Endometrium (tissue), 2 donors: ENCODE measurements around the gene GPX3.

Experiments used
- FAIRE-seq: peaks from 2 replicates; lab custom pipeline; 2012; peaks lifted over from hg19 to GRCh38; lab: Jason Lieb, UNC
- donor health status: control.
- donor health status: control.

The GPX3 gene

GRCh38 chr5:151014680-151015343 lies 5.6 kb upstream of the GPX3 start:
- no peak for FAIRE-seq

GRCh38 chr5:151015974-151016587 lies 4.3 kb upstream of the GPX3 start:
- FAIRE-seq = no peak

- no peak for FAIRE-seq
These were observed 3.7 kb upstream of the GPX3 start for GRCh38 chr5:151016700-151017099.

- no peak for FAIRE-seq
These were observed 2.5 kb upstream of the GPX3 start for GRCh38 chr5:151017897-151018296.

GRCh38 chr5:151018846-151019245 lies 1.5 kb upstream of the GPX3 start:
- FAIRE-seq = no peak

GRCh38 chr5:151019331-151019730 lies 1.1 kb upstream of the GPX3 start:
- FAIRE-seq = no peak

GRCh38 chr5:151021746-151022145 lies 1.4 kb downstream of the GPX3 start:
- no peak for FAIRE-seq

- no peak for FAIRE-seq
These were observed 2.2 kb downstream of the GPX3 start for GRCh38 chr5:151022511-151023018.

GRCh38 chr5:151023047-151023615 lies 2.7 kb downstream of the GPX3 start:
- FAIRE-seq = no peak

GRCh38 chr5:151023651-151024050 lies 3.3 kb downstream of the GPX3 start:
- FAIRE-seq = no peak

GRCh38 chr5:151024440-151025249 lies 4.3 kb downstream of the GPX3 start:
- FAIRE-seq = no peak

- FAIRE-seq = no peak
These were observed 4.8 kb downstream of the GPX3 start for GRCh38 chr5:151025250-151025606.

GRCh38 chr5:151026088-151026487 lies 5.7 kb downstream of the GPX3 start:
- FAIRE-seq = no peak

- FAIRE-seq = no peak
These were observed 6.3 kb downstream of the GPX3 start for GRCh38 chr5:151026679-151027078.

GRCh38 chr5:151027961-151028479 lies 7.6 kb downstream of the GPX3 start:
- no peak for FAIRE-seq

GRCh38 chr5:151028717-151029116 lies 8.3 kb downstream of the GPX3 start:
- no peak for FAIRE-seq

GRCh38 chr5:151029179-151030055 lies 9.0 kb downstream of the GPX3 start:
- no peak for FAIRE-seq

GRCh38 chr5:151030056-151030336 lies 9.6 kb downstream of the GPX3 start:
- no peak for FAIRE-seq

GRCh38 chr5:151030379-151030778 lies 10.0 kb downstream of the GPX3 start:
- FAIRE-seq = no peak

- FAIRE-seq = no peak
These were observed 11.2 kb downstream of the GPX3 start for GRCh38 chr5:151031554-151031953.

GRCh38 chr5:151033217-151033934 lies 13.0 kb downstream of the GPX3 start:
- FAIRE-seq = no peak
